Fibroblast of the aortic adventitia (primary cell): ENCODE data around the gene NHLRC3. TPM values are rescaled to one million over a fixed set of nuclear protein-coding genes. Genes with fewer than 3 reads are reported as not detected.

Experiments
- DNase-seq: peaks from one replicate; pipeline ENCODE4 v3.0.0-alpha.2; 2010; ENCODE audit warnings: low read depth
- H3K4me3 ChIP-seq: 2 replicates; pipeline ENCODE4 v1.5.1; 2011; ENCODE audit warnings: low read depth, mild to moderate bottlenecking, control low read depth, low read length, moderate library complexity
- total RNA-seq: library from RNA; depleted of rRNA; stranded (reverse); fragments of >200 nt; gene quantifications from 2 replicates; pipeline ENCODE4 v1.2.3, GENCODE V29; 2012; ENCODE audit warnings: low replicate concordance
- TF ChIP-seq, protein P1 (sequence below): IDR thresholded peaks from 2 replicates; pipeline ENCODE4 v1.5.1; 2011; ENCODE audit warnings: mild to moderate bottlenecking, low read length, control low read depth, inconsistent platforms; ENCODE audit not compliant: insufficient read depth

Gene NHLRC3
- total RNA-seq, 1 donor, result 21.2 TPM

GRCh38 chr13:39091586-39091985 is 53.3 kb downstream of the NHLRC3 start:
- no peak for DNase-seq
- no peak overlapping the region for H3K4me3 ChIP-seq
- TF ChIP-seq, protein P1, sequence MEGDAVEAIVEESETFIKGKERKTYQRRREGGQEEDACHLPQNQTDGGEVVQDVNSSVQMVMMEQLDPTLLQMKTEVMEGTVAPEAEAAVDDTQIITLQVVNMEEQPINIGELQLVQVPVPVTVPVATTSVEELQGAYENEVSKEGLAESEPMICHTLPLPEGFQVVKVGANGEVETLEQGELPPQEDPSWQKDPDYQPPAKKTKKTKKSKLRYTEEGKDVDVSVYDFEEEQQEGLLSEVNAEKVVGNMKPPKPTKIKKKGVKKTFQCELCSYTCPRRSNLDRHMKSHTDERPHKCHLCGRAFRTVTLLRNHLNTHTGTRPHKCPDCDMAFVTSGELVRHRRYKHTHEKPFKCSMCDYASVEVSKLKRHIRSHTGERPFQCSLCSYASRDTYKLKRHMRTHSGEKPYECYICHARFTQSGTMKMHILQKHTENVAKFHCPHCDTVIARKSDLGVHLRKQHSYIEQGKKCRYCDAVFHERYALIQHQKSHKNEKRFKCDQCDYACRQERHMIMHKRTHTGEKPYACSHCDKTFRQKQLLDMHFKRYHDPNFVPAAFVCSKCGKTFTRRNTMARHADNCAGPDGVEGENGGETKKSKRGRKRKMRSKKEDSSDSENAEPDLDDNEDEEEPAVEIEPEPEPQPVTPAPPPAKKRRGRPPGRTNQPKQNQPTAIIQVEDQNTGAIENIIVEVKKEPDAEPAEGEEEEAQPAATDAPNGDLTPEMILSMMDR, result no peak

DNA sequence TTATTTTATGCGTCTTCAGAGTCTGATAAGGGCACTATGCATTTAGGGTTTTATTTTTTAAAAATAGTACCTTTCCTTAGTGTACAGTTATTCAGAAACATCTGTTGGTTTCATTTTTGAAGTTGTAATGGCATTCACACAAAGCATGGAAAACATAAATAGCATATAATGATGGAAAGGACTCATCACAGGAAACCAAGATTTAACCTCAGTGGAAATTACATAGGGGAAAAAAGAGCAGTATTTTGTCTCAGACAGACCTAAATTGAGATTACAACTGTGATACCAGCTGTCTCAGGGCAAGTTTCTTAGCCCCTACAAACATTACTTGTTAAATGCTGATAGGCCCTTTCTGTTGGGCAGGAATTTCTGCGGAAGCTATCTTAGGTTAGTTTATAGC is 57.2 kb downstream of the NHLRC3 start:
- H3K4me3 ChIP-seq, result no peak overlapping the region
- no peak for DNase-seq
- TF ChIP-seq, protein P1, result no peak

DNA sequence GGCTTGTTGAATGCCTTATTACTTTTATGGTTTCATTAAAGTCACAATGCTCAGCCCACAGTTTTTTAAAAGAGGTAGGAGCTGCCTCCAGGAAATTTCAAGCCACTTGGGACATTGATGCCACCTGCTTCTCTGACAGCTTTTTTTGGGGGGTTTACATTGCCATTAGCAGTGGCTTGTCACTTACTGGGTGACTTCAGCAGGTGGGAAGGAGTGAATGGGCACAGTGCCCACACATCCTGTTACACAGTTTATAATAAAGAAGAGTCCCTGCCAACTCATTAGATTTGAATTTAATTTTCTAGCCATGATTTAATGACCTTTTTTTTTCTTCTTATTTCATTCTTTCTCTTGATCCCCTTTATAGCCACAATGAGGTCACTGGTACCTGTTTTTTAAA is 61.0 kb downstream of the NHLRC3 start:
- H3K4me3 ChIP-seq, result no peak overlapping the region
- TF ChIP-seq, protein P1, result no peak
- no peak for DNase-seq

Other genes starting within 250 kb of the NHLRC3 start
- not detected in 2 replicates for gene STOML3, start 47.6 kb upstream of the NHLRC3 start, total RNA-seq
- gene PROSER1, start 367 bp upstream of the NHLRC3 start, total RNA-seq, result 10.6 and 15.9 TPM in 2 replicates